HG03064 (cell line): ENCODE measurements around the gene FXYD5.
"Not testable (repeated sequence)": the region's sequence is repeated elsewhere in the genome, so short reads cannot be mapped to it uniquely, and the experiment has no call there.

Experiments
- ATAC-seq: cut with Tn5 transposase; IDR thresholded peaks from one replicate; pipeline ENCODE4 v1.9.1; 2021; ENCODE audit warnings: low read depth; ENCODE audit not compliant: unreplicated experiment

FXYD5 gene

DNA sequence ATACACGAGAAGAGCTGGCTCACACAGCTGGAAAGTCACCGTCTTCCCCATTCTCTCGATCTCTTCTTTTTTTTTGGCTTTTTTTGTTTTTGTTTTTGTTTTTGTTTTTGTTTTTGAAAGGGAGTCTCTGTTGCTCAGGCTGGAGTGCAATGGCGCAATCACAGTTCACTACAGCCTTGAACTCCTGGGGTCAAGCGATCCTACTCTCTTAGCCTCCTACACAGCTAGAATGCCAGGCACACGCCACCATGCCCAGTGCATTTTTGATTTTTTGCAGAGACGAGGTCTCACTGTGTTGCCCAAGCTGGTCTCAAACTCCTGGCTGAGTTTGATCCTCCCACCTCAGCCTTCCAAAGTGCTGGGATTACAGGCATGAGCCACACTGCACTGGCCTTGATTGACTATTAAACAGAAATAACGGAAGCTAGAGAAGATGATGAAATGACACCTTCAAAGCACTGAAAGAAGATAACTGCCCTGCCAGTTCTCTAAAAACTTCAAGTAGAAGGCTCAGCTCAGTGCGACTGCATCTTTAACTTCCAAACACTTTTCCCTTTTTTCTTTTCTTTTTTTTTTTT is 34.9 kb upstream of the FXYD5 start:
- no peak for ATAC-seq

DNA sequence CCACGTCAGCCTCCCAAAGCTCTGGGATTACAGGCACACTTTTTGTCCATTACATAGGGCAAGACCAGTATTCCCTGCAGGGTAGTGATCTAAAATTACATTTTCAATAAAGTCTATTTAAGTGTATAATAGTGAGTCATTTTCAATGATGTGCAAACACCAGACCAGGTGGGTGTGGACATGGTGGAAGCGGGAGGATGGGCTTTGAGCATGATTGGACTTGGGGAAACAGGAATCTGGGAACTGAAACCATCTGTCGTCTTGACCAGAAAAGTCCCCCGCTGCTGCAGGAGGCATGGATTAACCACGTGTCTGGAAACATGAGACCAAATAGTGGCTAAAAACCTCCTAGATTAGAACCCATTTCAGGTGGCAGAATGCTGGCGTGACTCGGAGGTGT is 34.0 kb upstream of the FXYD5 start:
- ATAC-seq = no peak

DNA sequence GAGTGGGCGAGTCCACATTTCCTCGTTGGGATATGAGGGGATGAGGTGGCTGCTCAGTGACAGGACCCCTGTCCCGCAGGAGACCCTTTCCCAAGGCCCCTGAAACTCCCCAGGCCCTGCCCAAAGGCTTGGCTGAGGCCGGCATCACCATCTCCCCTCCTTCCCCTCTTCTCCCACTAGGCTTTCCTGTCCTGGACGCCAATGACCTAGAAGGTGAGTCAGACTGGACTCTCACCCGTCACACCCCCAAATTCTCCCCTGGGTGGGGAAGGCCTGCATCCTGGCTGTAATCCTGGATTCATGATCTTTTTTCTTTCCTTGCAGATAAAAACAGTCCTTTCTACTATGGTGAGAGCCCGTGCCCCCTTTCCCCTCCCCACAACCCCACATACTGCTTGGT is 33.6 kb upstream of the FXYD5 start:
- no peak for ATAC-seq

DNA sequence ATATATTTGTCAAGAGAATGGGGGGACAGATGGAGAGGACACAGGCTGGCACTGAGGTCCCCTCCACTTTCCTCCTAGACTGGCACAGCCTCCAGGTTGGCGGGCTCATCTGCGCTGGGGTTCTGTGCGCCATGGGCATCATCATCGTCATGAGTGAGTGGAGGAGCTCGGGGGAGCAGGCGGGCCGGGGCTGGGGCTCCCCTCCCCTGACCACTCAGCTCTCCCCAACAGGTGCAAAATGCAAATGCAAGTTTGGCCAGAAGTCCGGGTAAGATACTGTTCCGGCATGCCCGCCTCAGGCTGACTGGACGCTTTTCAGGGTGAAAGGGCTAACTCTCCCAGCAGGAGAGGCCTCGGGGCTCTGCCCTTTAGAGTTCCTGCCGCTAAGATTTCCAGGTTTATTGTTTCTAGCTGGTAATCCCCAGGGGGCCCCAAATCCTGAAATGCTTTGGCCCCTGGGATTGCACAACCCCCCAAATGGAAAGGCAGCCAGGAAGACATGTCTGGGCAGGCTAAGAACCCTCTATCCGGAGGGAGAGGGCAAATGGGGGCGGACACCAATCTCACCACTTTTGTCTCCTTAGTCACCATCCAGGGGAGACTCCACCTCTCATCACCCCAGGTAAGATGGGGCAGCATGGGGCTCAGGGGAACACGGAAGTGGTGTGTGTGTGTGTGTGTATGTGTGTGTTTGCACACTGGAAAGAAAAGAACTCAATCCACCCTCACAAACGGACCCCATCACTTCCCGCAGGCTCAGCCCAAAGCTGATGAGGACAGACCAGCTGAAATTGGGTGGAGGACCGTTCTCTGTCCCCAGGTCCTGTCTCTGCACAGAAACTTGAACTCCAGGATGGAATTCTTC is 31.6 kb upstream of the FXYD5 start:
- ATAC-seq = no peak

DNA sequence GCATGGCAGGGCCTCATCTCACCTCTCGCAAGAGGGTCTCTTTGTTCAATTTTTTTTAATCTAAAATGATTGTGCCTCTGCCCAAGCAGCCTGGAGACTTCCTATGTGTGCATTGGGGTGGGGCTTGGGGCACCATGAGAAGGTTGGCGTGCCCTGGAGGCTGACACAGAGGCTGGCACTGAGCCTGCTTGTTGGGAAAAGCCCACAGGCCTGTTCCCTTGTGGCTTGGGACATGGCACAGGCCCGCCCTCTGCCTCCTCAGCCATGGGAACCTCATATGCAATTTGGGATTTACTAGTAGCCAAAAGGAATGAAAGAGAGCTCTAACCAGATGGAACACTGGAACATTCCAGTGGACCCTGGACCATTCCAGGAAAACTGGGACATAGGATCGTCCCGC is 31.0 kb upstream of the FXYD5 start:
- no peak for ATAC-seq

DNA sequence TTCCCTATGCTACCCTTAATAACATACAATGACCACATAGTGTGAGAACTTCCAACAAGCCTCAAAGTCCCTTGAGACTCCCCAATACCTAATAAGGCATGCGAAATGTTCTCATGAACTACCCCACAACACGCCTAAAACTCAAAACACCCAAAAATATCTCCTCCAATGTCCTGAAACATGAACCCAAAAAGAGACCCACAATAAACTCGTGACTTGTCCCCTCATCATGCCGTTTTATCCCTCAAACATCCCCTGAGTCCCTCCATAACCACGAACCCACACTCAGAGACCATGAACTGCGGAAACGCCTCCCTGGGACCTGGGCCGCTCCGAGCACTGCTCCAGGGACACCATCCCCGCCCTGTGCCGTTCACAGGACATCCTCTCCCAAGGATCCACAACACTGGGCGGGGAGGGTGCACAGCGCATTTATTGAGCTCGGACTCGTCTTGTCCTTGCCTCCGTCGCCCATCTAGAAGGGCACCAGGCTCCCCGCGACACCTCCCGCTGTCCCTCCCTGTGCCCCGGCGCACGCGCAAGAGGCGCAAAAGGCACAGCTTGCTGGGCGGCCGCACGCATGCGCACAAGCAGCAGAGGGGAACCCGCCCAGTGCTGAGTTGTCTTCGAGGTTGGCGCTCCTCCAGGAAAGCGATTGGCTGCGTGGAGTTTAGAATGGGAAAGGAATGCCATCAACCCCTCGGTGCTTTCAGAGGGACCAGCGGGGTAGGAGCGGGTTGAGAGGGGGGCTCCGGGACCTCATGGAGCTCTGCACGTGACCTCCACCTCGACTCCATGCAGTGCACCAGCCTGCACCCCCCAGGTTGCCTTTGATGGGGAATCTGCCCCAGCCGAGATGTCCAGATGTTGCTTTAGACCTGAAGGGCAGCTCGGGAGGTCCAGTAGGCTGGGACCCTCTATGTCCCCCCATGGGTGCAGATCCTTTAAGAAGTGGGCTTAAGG is 30.2 kb upstream of the FXYD5 start:
- ATAC-seq = no peak

DNA sequence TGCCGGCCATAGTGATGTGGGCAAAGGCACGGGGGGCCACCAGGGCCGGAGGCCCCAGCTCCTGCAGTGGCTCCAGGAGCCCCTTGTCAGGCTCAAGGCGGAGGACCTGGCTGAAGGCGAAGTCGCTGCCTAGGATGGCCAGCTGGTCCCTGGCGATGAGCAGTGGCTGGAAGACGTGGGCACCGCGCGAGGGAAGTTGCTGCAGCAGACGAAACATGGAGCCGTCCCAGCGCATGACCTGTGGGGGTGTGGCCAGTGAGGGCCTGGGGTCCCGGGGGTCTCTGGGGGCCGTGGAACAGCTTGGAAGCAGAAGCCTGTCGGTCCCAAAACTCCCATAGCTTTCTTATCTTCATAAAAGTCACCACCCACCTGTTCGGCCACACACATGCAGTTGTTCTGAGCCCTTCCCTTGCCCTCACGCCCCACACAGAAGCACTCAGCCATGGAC is 29.2 kb upstream of the FXYD5 start:
- no peak for ATAC-seq

DNA sequence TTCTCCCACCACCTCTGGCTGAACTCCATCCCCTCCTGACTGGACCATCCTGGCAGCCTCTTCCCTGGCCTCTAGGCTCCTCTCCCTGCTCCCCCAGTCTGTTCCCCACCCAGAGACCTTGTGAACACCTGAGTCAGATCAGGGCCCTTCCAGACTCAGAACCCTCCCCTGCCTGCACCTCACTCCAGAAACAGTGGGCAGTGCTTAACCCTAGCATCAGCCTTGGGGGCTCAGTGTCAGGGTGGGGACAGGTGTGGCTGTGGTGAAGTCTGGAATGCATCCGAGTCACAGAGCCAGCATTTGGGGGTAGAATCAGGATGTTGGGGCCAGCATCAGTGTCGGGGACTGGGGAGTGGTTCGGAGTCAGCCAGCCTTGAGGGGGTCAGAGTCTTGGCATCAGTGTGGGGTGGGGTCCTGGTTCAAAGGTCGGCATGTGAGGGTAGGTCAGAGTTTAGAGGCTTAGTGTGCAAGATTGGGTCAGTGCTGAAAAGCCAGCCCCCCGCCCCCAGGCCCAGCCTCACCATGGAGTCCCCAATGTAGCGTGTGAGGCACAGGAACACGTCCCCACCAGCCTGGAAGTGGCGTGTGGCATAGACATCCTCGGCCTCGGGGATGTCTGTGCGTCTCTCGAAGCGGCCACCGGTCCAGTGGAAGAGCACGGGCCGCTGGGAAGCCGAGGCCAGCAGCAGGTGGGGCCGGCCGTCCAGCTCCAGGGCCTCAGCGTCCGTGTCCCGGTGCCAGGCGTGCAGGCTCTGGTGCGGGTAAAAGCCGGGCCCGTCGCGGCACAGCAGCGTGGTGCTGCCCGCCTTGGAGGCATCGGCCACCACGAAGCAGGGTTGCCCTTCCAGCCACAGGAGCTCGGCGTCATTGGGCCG is 28.5 kb upstream of the FXYD5 start:
- ATAC-seq = no peak

DNA sequence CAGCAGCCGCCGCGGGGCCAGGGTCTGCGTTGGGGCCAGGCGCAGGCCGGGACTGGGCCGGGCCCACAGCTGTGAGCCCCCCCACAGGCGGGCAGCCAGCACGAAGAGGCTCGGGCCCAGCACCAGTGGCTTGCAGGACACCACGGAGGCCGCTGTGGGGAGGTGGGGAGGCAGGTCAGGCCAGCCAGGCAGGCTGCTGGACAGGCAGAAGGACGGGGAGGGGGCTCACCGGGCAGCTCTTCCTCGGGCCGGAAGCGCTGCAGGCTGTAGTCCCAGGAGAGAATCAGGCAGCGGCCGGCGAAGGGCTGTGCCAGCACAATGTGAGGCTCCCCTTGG is 27.9 kb upstream of the FXYD5 start:
- no peak for ATAC-seq

DNA sequence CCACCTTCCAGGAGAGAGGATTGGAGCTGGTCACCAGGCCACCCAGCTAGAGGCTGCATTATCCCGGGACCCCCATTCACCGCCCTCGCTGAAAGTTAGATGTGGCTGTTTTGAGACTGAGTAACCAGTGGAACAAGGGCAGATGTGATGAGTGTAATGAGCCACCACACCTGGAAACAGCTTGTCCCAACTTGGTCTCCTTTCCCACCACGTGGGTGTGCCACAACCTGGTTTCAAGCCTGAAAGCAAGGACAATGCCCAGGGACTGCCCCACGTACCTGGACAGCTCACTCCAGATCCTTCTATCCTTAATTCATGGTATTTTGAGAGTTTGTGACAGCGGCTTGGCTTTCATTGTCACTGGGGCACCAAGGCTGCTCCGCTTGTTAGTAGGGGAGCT is 26.7 kb upstream of the FXYD5 start:
- ATAC-seq = no peak

DNA sequence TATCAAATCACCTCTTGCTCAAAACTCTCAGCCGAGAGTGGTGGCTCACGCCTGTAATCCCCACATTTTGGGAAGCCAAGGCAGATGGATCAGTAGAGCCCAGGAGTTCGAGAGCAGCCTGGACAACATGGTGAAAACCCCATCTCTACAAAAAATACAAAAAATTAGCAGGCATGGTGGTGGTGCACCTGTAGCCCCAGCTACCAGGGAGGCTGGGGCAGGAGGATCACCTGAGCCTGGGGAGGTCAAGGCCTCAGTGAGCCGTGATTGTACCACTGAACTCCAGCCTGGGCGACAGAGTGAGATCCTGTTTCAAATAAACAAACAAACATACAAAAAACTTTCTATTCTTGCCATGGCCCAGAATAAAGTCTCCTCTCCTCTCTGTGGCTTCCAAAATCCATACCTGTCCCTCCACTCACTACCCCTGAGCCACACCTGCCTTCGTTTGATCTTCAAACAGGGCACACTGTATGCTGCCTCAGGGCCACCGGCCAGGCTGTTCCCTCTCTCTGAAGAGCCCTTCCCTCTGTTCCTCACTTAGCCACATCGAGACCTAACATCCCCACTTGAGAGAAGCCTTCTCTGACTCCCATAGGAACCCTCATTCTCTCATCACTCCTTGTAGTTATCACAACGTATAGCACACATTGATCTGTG is 26.0 kb upstream of the FXYD5 start:
- ATAC-seq = no peak

DNA sequence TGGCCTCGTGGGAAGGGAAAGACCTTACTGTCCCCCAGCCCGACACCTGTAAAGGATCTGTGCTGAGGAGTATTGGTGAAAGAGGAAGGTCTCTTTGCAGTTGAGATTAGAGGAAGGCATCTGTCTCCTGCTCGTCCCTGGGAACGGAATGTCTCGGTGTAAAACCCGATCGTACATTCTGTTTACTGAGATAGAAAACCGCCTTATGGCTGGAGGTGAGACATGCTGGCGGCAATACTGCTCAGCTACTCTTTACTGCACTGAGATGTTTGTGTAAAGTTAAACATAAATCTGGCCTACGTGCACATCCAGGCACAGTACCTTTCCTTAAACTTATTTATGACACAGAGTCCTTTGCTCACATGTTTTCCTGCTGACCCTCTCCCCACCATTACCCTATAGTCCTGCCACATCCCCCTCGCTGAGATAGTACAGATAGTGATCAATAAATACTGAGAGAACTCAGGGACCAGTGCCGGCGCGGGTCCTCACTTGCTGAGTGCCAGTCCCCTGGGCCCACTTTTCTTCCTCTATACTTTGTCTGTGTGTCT is 24.7 kb upstream of the FXYD5 start:
- not testable (repeated sequence) for ATAC-seq

DNA sequence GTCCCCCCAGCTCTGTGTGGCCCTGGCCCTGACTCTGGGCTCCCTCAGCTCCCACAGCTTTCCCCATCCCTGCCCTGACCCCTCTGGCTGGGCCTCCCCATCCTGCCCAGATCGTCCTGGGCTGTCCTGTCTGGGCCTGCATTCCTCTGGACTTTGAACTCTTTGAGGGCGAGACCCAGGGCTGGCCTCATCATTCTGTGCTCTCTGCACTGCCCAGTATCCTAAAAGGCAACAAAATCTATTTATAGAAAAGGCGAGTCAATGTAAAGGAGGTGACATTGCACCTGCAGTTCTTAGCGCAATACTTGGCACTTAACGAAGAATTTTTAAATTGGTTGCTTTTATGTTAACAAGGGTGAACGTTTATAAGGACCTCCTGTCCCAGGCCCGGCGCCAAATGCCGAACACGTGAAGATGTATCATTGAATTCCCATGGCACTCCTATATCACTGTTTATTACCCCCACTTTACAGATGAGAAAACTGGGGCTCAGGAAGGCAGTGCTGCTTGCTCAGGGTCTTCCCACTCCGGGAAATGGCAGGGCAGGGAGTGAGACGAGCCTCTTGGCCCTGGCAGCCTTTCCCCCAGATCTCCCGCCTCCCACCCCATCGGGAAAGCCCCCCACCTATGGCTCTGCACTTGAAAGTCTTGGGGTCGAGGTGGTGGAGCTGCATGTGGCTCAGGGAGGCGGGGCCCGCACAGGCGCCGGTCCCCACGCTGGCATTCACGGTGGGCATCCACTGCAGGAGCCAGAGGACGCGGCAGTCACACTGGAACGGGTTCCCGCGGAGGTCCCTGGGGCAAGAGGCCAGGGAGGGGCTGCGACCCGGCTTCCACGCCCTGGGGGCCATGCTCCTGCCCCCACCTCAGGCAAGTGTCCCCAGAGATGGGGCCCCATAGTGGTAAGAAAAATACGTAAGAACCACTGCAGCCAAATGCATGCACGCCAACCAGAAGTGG is 23.5 kb upstream of the FXYD5 start:
- ATAC-seq = no peak

DNA sequence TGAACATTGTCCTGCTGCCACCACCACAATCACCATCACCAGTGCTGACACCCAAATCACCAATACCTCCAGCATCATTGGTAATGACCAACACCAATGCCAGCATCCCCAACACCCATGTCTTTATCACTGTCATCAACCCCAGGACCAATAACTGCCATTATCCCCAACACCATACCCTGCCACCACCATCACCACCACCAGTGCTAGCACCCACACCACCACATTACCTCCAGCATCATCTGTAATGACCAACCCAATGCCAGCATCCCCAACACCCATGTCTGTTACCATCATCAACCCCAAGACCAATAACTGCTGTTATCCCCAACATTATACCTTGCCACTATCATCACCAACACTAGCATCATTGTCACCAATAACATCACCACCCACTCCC is 22.3 kb upstream of the FXYD5 start:
- ATAC-seq = no peak

DNA sequence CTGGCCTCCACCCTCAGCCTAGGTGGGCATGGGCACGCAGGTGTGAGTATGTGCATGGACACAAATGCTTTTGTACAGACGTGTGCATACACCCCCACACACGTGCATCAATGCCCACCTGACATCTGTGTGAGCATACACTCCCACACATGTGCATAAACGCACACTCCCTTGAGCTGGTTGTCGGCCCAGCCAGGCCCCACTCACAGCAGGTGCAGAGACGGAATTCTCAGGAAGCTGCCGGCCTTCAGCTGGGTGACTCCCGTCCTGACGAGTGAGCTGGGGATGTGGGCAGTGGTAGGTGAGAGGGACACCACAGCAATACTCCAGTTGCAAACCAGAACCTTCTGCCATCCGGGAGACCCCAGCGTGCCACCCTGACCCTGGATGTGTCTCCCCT is 20.7 kb upstream of the FXYD5 start:
- no peak for ATAC-seq

DNA sequence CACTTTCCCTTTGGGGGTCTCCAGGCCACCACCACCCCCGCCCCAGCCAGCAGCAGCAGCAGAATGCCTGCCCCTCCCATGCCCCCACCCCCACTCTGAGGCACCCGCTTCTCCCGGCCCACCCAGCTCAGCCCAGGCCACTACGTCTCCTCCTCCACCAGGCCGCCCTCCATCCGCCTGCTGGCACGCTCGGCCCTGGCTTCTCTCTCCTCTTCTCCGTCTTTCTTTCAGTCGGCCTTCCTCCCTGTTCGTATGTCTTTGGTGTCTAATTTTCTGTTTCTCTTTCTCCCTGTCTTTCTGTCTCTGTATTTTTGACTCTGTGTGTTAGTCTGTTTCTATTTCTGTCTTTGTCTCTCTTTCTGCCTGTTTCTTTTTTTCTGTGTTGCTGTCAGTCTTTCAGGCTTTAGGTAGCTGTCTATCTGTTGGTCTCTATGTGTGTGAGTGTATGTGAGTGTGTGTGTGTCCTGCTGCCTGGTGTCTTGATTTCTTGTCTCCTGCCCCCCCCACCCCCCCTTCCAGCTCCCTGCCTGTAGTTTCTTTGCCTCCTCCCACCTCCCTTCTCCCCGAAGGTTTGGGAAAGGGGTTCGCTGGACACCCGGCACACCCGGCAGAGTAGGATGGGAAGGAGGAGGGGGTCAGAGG is 19.8 kb upstream of the FXYD5 start, which contains the start of gene LGI4:
LGI4 (minus strand) TSS at position 459 of the 642 bp plus-strand sequence; CDS start at position 80, 379 bp downstream.
- no peak for ATAC-seq

DNA sequence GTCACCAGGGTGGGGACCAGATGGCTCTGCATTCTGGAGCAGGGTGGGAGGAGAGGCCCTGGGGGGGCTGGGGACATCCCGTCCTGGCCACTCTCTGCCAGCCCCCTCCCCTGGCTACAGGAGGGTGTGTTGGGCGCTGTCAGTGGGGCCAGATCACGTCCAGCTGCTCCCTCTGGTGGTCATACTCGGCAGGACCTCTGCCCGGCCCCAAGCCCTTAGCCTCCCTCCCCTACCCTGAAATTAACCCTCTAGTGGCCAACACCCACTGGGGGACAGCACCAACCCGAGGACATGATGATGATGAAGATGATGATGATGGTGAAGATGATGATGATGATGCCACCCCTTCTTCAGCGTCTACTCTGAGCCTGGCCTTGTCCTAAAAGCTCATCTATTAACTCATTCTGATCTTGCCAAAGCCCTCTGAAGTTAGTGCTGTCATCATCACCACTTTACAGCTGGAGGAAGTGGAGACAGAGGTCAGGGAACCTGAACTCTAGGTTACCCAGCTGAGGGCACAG is 19.1 kb upstream of the FXYD5 start:
- no peak for ATAC-seq

DNA sequence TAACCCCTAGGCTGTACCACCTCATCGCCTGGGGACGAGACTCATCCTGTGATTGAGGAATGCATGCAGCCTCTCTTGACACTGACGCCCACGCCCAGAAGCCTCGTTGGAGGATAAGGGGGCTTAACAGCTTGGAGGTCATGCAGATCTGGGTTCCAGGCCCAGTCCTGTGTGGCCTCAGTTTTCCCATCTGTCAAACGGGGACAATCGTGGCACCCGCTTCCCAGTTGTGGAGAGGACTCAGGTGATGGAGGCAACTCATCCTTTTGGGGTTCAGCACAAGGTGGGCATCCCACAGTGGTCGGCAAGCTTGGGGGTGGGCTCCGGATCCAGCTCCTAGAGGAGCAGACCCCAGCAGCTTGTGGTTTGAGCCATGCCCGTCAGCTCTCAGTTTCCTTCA is 18.3 kb upstream of the FXYD5 start:
- no peak for ATAC-seq
